Measurements from ENCODE around the gene FMO2.

DNA sequence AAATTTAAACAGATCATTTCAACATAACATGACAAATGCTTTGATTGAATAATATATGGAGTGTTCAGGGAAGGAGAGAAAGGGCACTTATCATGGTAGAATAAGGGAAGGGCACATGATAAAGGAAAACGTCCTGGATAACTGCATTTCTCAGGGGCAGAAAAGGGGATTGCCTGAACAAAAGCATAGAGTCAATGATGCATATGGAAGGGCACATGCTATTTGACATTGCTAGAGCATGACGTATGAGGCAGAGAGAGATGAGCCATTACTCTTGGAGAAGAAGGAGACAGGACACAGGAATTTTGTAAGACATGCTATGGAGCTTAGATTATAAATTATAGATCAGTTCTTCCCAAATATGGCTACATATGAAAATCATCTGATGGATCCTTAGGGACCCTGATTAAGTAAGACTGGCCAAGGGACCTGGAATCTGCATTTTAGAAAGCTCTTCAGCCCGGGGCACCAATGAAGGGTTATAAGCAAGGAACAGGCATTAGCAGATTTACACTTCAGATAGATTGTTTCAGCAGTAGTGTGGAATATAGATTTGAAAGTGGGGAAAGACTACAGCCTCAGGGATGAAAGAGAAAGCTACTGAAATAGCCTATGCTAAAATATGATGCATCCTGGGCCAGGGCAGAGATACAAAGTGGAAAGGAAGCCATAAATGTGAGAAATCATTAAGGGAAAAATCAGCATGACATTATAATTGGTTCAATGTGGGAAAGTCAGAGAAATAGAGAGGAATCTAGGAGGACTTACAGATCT is 21.3 kb downstream of the FMO2 start:
- TF ChIP-seq EZH2 (IDR thresholded peaks at IDR 0.05; ENCODE audit: insufficient read depth, poor library complexity, severe bottlenecking) (no peak), EZH2phosphoT487 (IDR thresholded peaks at IDR 0.05; ENCODE audit: insufficient read depth, low read depth) (no peak)

Measured in GM23248 (cell line).